IMR-90 (cell line): ENCODE data around the gene PAGE4. TPM values are rescaled to one million over a fixed set of nuclear protein-coding genes. Genes with fewer than 3 reads are reported as not detected.

ENCODE experiments used
- ATAC-seq: fragments of 200-7000 bp; cut with Tn5 transposase; 2 replicates; pipeline ENCODE4 v1.9.1; 2020; ENCODE audit warnings: low read depth, mild to moderate bottlenecking, moderate library complexity
- BruUV-seq: library from RNA; stranded (reverse); fragments of 400-500 nt; replicated peaks from 2 replicates; lab custom pipeline; 2021; lab: Mats Ljungman, UMichigan
- CTCF ChIA-PET: fragments of 300-600 bp; formaldehyde crosslinking; extraction: SDS; loops from one replicate; lab custom pipeline; 2021; ENCODE audit warnings: antibody characterized with exemption; lab: Yijun Ruan, JAX
- POLR2A ChIA-PET: fragments of 300-600 bp; sonication (Branson Sonifier 250); formaldehyde crosslinking; loops from one replicate; lab custom pipeline; 2022; ENCODE audit warnings: antibody characterized with exemption; ENCODE audit not compliant: unreplicated experiment; lab: Charles Lee
- DNase-seq: peaks from one replicate; pipeline ENCODE4 v3.0.0; 2013
- H2AFZ ChIP-seq: replicated peaks from 2 replicates; pipeline ENCODE3; 2013; ENCODE audit warnings: low read length, mild to moderate bottlenecking; ENCODE audit not compliant: poor library complexity
- H2AK5ac ChIP-seq: 2 replicates; pipeline ENCODE4 v1.6.1; 2013; ENCODE audit warnings: low read depth, low read length, inconsistent platforms
- H2AK9ac ChIP-seq: replicated peaks from 2 replicates; pipeline ENCODE3; 2013; ENCODE audit warnings: mild to moderate bottlenecking, low read depth, low read length, moderate library complexity; ENCODE audit not compliant: poor library complexity
- H2BK120ac ChIP-seq: 2 replicates; pipeline ENCODE4 v1.6.1; 2013; ENCODE audit warnings: low read depth, low read length, inconsistent platforms
- H2BK15ac ChIP-seq: 3 replicates; pipeline ENCODE4 v1.6.1; 2013; ENCODE audit warnings: low read depth, low read length, inconsistent platforms
- H2BK20ac ChIP-seq: 2 replicates; pipeline ENCODE4 v1.6.1; 2013; ENCODE audit warnings: low read depth, mild to moderate bottlenecking, inconsistent platforms, low read length, moderate library complexity
- H2BK5ac ChIP-seq: 2 replicates; pipeline ENCODE4 v1.6.1; 2013; ENCODE audit warnings: mild to moderate bottlenecking, low read depth, low read length, inconsistent platforms; ENCODE audit not compliant: poor library complexity, severe bottlenecking
- H3K14ac ChIP-seq: replicated peaks from 2 replicates; pipeline ENCODE4 v1.6.1; 2013; ENCODE audit warnings: low read depth, low read length, inconsistent platforms
- H3K18ac ChIP-seq: 2 replicates; pipeline ENCODE4 v1.6.1; 2013; ENCODE audit warnings: low read depth, low read length, control low read depth
- H3K23ac ChIP-seq: 2 replicates; pipeline ENCODE4 v1.6.1; 2013; ENCODE audit warnings: low read depth, low read length, inconsistent platforms
- H3K27ac ChIP-seq: 2 replicates; pipeline ENCODE4 v1.5.1; 2013; ENCODE audit warnings: mild to moderate bottlenecking, control low read depth, low read length; ENCODE audit not compliant: insufficient read depth
- H3K27me3 ChIP-seq: 2 replicates; pipeline ENCODE4 v1.6.1; 2013; ENCODE audit warnings: low read length; ENCODE audit not compliant: control insufficient read depth, insufficient read depth
- H3K36me3 ChIP-seq: 2 replicates; pipeline ENCODE4 v1.6.1; 2013; ENCODE audit warnings: low read length, mixed read lengths; ENCODE audit not compliant: control insufficient read depth, insufficient read depth
- H3K4ac ChIP-seq: 2 replicates; pipeline ENCODE4 v1.6.1; 2013; ENCODE audit warnings: low read depth, low read length, inconsistent platforms
- H3K4me1 ChIP-seq: 2 replicates; pipeline ENCODE4 v1.6.1; 2013; ENCODE audit warnings: low read length, mixed read lengths; ENCODE audit not compliant: control insufficient read depth, insufficient read depth
- H3K4me2 ChIP-seq: 2 replicates; pipeline ENCODE4 v1.6.1; 2013; ENCODE audit warnings: low read depth, mild to moderate bottlenecking, control low read depth, low read length, moderate library complexity
- H3K4me3 ChIP-seq: 2 replicates; pipeline ENCODE4 v1.5.1; 2013; ENCODE audit warnings: low read depth, mild to moderate bottlenecking, control low read depth, low read length, moderate library complexity; ENCODE audit not compliant: insufficient read depth
- H3K56ac ChIP-seq: 2 replicates; pipeline ENCODE4 v1.6.1; 2013; ENCODE audit warnings: low read length, inconsistent platforms; ENCODE audit not compliant: insufficient read depth; ENCODE audit errors: extremely low read depth
- H3K79me1 ChIP-seq, 2 experiments: 2 replicates each; pipeline ENCODE4 v1.6.1; 2013; ENCODE audit warnings: low read length in 2 of 2, inconsistent platforms in 1 of 2, low read depth in 1 of 2
- H3K9ac ChIP-seq: 2 replicates; pipeline ENCODE4 v1.6.1; 2013; ENCODE audit warnings: low read depth, low read length, control low read depth
- H3K9me1 ChIP-seq: 2 replicates; pipeline ENCODE4 v1.6.1; 2013; ENCODE audit warnings: low read length, inconsistent platforms; ENCODE audit not compliant: insufficient read depth
- H3K9me3 ChIP-seq: 2 replicates; pipeline ENCODE4 v1.6.1; 2013; ENCODE audit warnings: low read length; ENCODE audit not compliant: control insufficient read depth, insufficient read depth
- H4K20me1 ChIP-seq: 2 replicates; pipeline ENCODE4 v1.6.1; 2013; ENCODE audit warnings: low read length, inconsistent platforms; ENCODE audit not compliant: insufficient read depth
- H4K5ac ChIP-seq: 2 replicates; pipeline ENCODE4 v1.6.1; 2013; ENCODE audit warnings: mild to moderate bottlenecking, low read depth, low read length, control low read depth
- H4K8ac ChIP-seq, 2 experiments: 2 replicates each; pipeline ENCODE4 v1.6.1; 2013; ENCODE audit warnings: low read depth in 2 of 2, low read length in 2 of 2, control low read depth in 1 of 2, inconsistent platforms in 1 of 2
- H4K91ac ChIP-seq: 2 replicates; pipeline ENCODE4 v1.6.1; 2013; ENCODE audit warnings: low read depth, low read length, inconsistent platforms; ENCODE audit not compliant: insufficient read depth
- CEBPB ChIP-seq: IDR thresholded peaks from 2 replicates; pipeline ENCODE4 v1.6.1; 2012; ENCODE audit warnings: low read depth, low read length, improper control_type of control experiment
- CHD1 ChIP-seq: IDR thresholded peaks from 2 replicates; pipeline ENCODE4 v1.6.1; 2012; ENCODE audit warnings: low read depth, low read length, improper control_type of control experiment
- ELK1 ChIP-seq: fragments of 150-350 bp; IDR thresholded peaks from 2 replicates; pipeline ENCODE4 v1.6.1; 2016; ENCODE audit warnings: low read depth, mild to moderate bottlenecking, low read length, moderate library complexity, borderline replicate concordance
- FOS ChIP-seq: fragments of 150-350 bp; IDR thresholded peaks from 2 replicates; pipeline ENCODE4 v1.6.1; 2016; ENCODE audit warnings: low read depth, low read length
- MAFK ChIP-seq: IDR thresholded peaks from 2 replicates; pipeline ENCODE4 v1.6.1; 2012; ENCODE audit warnings: low read depth, low read length, improper control_type of control experiment
- MAZ ChIP-seq: IDR thresholded peaks from 2 replicates; pipeline ENCODE4 v1.6.1; 2012; ENCODE audit warnings: low read depth, mild to moderate bottlenecking, low read length, improper control_type of control experiment, moderate library complexity, borderline replicate concordance
- POLR2A ChIP-seq: IDR thresholded peaks from 2 replicates; pipeline ENCODE4 v1.6.1; 2012; ENCODE audit warnings: mild to moderate bottlenecking, low read depth, low read length
- RCOR1 ChIP-seq: IDR thresholded peaks from 2 replicates; pipeline ENCODE4 v1.6.1; 2012; ENCODE audit warnings: mild to moderate bottlenecking, low read length, improper control_type of control experiment; ENCODE audit not compliant: insufficient replicate concordance
- RFX5 ChIP-seq: IDR thresholded peaks from 2 replicates; pipeline ENCODE4 v1.8.0; 2012; ENCODE audit warnings: low read depth, mild to moderate bottlenecking, low read length, moderate library complexity
- SMC3 ChIP-seq: fragments of 150-350 bp; IDR thresholded peaks from 2 replicates; pipeline ENCODE4 v1.6.1; 2016; ENCODE audit warnings: low read depth, mild to moderate bottlenecking, antibody characterized with exemption, low read length, moderate library complexity
- USF2 ChIP-seq: fragments of 150-350 bp; IDR thresholded peaks from 2 replicates; pipeline ENCODE4 v1.6.1; 2017; ENCODE audit warnings: mild to moderate bottlenecking, antibody characterized with exemption, low read length, low read depth
- WGBS, 2 experiments: methylation state at CpG; one replicate each; pipeline versions ENCODE4 v1.1.5 to v1.1.7; 2013; ENCODE audit warnings: missing lambda C conversion rate in 2 of 2; ENCODE audit not compliant: insufficient read length in 1 of 2; ENCODE audit errors: extremely low coverage in 2 of 2; 5-methylcytosine and 5-hydroxymethylcytosine counted together
- dilution Hi-C: fragments of 300-500 bp; cut with HindIII; formaldehyde crosslinking; loops from one replicate; pipeline ENCODE4 v1.14.3; 2018; ENCODE audit warnings: low sequenced_read_pairs; ENCODE audit not compliant: unreplicated experiment
- in situ Hi-C: fragments of 300-500 bp; cut with MboI; formaldehyde crosslinking; loops from 3 replicates; pipeline ENCODE4 v1.14.3; 2019; ENCODE audit warnings: low sequenced_read_pairs, inconsistent platforms, mixed read lengths
- intact Hi-C: fragments of 100-400 bp; cut with micrococcal nuclease; formaldehyde crosslinking; loops from 2 replicates; pipeline ENCODE4 v1.10.0; 2022
- polyA plus RNA-seq, 3 experiments: library from polyadenylated mRNA; depleted of rRNA; stranded (reverse); fragments of >200 nt; gene quantifications; 2 replicates each; pipeline ENCODE4 v1.2.3, GENCODE V29; 2012; ENCODE audit warnings: low replicate concordance in 1 of 3
- total RNA-seq: library from RNA; depleted of rRNA; stranded (reverse); fragments of >200 nt; gene quantifications from 2 replicates; pipeline ENCODE4 v1.2.3, GENCODE V29; 2012

Gene PAGE4
- total and polyA plus RNA-seq, 2 of the 4 experiments (the other 2 are of a cell fraction): not detected

- POLR2A ChIA-PET: no interaction called here
- dilution Hi-C loops (no loop called here), in situ Hi-C loops (no loop called here)
Measured at GRCh38 chrX:49853661-49854060, 24.6 kb downstream of the PAGE4 start.

More at GRCh38 chrX:49853661-49854060, 24.6 kb downstream of the PAGE4 start:
- no peak overlapping the region for H4K5ac ChIP-seq
- no peak overlapping the region for H3K18ac ChIP-seq
- no peak overlapping the region for H2AK9ac ChIP-seq
- no peak overlapping the region for H4K91ac ChIP-seq
- no peak overlapping the region for H4K8ac ChIP-seq
- no peak overlapping the region for H2BK120ac ChIP-seq
- no peaks in the 10 kb centered on the region for H3K36me3 ChIP-seq
- intact Hi-C loops: no loop called here
- no peak overlapping the region for H3K4me2 ChIP-seq
- DNase-seq (no peak), ATAC-seq (no peak)
- no peaks in the 10 kb centered on the region for H3K4me1 ChIP-seq
- no peaks in the 10 kb centered on the region for H3K9me1 ChIP-seq
- BruUV-seq: no TSS peak
- H4K20me1 ChIP-seq: no peaks in the 10 kb centered on the region
- H3K56ac ChIP-seq: no peak overlapping the region
- H2BK20ac ChIP-seq: no peak overlapping the region
- H2BK15ac ChIP-seq: no peak overlapping the region
- CTCF ChIA-PET: no interaction called here
- no peak overlapping the region for H3K9ac ChIP-seq
- H3K27ac ChIP-seq: no peak overlapping the region
- no peak overlapping the region for H3K14ac ChIP-seq
- H2BK5ac ChIP-seq: no peak overlapping the region
- H2AFZ ChIP-seq: no peak overlapping the region
- peaks cover 8% of the 10 kb centered on the region for H3K27me3 ChIP-seq
- no peak overlapping the region for H3K23ac ChIP-seq
- no peaks in the 10 kb centered on the region for H3K79me1 ChIP-seq
- TF ChIP-seq RCOR1: no peak
- no peak for TF ChIP-seq MAZ
- no peak for TF ChIP-seq FOS
- no peak for TF ChIP-seq RFX5
- no peak for TF ChIP-seq CEBPB
- no peak for TF ChIP-seq USF2
- TF ChIP-seq POLR2A: no peak
- no peak for TF ChIP-seq MAFK
- TF ChIP-seq SMC3: no peak
- no peak for TF ChIP-seq CHD1
- no peak for TF ChIP-seq ELK1
- no peak overlapping the region for H2AK5ac ChIP-seq
- 67% methylated on average over 1 of the region's 6 CpGs; no CpG with 5 or more reads in 1 of the 2 experiments for WGBS, 2 experiments
- no peak overlapping the region for H3K4ac ChIP-seq
- no peak overlapping the region for H3K4me3 ChIP-seq
- H3K9me3 ChIP-seq: no peaks in the 10 kb centered on the region
